H54 (cell line): ENCODE measurements around the gene ADAMTSL3.
"Not testable (repeated sequence)": the region's sequence is repeated elsewhere in the genome, so short reads cannot be mapped to it uniquely, and the experiment has no call there.

Experiments used
- DNase-seq: peaks from one replicate; pipeline ENCODE4 v3.0.0; 2011; ENCODE audit warnings: low spot score, mixed read lengths; ENCODE audit not compliant: insufficient read length
- FAIRE-seq: peaks from 3 replicates; lab custom pipeline; 2011; peaks lifted over from hg19 to GRCh38; lab: Jason Lieb, UNC
- POLR2A ChIP-seq: IDR thresholded peaks from 2 replicates; pipeline ENCODE4 v1.6.1; 2011; ENCODE audit warnings: low read depth, mild to moderate bottlenecking, low read length

ADAMTSL3 gene

DNA sequence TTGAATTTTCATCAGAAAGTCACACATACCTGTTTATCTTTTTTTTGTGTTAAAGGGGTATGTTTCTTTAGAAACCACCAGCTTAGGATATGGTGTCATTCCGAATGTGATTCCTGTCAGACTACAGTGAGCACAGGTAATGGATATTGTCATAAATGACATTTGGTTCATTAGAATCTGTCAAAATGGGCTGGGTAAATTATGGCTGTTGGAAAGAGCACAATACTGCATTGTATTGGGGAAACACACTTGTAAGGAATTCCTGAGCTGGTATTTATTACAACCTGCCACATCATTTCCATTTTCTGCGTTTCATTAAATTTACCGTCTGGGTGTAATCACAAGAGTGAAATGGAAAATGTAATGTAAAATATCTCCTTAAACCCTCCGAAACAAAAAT, 78.8 kb downstream of the ADAMTSL3 start:
- peak; percentile 45 for FAIRE-seq
- TF ChIP-seq POLR2A, result no peak
- no peak for DNase-seq

DNA sequence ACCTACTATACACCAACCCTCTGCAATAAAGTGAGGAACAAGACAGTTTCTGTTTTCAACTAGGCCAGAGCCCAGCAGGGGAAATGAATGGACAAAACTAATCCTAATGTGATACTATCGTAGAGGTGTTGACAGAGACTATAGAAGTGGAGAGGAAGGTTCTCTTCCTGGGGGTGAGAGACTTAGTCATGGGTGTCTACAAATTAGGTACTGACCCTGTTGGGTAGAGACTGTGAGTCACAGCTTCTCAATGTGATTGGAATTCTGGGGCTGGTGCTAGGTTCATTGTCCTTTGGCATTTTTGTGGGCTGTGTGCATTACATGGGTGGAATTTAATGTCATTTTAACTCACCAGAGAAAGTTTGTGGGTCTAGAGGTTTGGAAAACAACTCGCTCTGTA, 79.3 kb downstream of the ADAMTSL3 start:
- TF ChIP-seq POLR2A, result no peak
- FAIRE-seq, result peak; percentile 94
- peak; percentile 28 for DNase-seq

DNA sequence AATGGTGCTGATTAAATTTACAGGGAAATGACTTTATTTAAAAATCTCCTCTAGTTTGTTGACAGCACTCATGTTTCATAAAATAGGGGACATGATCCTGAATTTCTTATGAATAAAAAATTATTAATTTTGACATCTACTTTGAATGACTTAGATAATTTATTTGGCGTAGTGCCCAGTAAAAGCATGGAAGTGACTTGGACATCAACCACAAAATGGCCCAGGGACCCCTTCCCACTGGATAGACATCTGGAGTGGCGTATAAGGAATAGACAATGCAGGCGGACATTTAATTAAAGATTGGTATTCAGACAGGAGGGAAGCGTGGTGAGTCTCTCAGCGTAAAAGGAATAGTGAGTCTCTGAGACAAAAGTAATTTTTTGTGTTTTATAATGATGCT, 79.8 kb downstream of the ADAMTSL3 start:
- FAIRE-seq, result no peak
- no peak for TF ChIP-seq POLR2A
- no peak for DNase-seq

DNA sequence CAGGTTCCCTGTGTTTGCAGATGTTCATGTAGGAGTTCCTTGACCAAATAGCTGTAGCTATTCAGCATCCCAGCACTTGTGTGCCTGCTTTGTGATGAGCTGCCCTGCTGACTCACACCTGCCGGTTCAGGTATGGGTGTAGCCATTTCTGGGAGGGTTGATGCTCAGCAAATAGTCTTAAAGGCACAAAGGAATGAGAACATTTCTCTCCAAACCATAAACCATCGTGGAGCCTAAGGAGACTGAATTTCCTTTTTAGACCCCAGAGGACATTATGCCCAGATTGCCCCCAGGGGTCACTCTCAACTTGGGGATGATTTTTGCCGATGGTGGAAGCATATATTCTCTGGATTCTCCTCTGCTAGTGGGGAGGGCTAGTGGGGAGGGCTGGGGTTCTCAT, 80.6 kb downstream of the ADAMTSL3 start:
- FAIRE-seq (no peak), DNase-seq (no peak)

DNA sequence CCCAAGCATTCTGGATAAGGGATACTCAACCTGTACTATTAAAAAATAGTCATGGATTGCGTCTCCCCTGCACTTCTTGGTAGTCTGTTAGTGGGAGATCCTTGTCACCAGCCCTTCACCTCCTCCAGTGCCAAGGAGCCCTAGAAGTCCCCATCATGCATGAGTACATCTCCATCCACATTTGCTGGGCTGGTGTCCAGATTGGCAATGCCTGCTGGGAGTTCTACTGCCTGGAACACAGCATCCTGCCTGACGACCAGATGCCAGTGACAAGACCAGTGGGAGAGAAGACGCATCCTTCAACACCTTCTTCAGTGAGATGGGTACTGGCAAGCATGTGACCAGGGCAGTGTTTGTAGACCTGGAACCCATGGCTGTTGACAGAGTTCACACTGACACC, 85.7 kb downstream of the ADAMTSL3 start:
- FAIRE-seq, result no peak
- no peak for DNase-seq
- TF ChIP-seq POLR2A, result no peak

More for the DNA sequence above, 80.6 kb downstream of the ADAMTSL3 start:
- TF ChIP-seq POLR2A, result no peak

DNA sequence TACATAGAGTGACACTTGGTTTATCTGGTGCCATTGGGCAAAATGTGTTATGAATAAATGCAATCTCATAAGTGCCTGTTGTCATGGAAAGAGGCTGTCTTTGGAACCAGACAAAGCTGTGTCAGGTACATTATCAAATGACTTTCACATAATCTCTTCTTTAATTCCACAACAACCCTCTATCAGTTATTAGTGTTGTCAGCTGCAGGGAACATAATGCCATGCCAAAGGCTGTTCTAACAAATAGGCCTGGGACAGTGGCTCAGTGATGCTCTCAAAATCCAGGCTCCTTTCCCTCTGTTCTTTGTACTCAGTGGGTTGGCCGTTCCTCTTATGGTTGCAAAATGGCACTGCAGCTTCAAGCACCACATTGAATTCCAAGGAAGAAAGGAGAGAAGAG, 91.8 kb downstream of the ADAMTSL3 start:
- no peak for TF ChIP-seq POLR2A
- FAIRE-seq (no peak), DNase-seq (no peak)

DNA sequence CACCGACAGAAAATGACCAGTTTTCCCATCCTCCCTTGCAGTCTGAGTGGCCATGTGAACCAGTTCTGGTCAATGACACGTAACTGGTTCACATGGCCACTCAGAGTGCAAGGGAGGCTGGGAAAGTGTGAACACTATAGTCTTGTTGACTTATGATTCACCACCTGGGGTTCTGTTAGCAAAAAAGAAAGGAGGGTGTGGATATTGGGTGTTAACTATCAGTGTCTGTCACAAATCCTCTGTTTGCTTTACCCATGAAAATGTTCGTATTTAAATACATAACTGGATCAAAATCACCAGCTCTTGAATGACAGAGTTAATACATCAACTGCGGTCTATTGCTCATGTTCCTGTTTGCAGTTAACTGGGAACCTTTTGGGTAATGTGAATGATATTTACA, 92.3 kb downstream of the ADAMTSL3 start:
- TF ChIP-seq POLR2A, result no peak
- FAIRE-seq (no peak), DNase-seq (no peak)

DNA sequence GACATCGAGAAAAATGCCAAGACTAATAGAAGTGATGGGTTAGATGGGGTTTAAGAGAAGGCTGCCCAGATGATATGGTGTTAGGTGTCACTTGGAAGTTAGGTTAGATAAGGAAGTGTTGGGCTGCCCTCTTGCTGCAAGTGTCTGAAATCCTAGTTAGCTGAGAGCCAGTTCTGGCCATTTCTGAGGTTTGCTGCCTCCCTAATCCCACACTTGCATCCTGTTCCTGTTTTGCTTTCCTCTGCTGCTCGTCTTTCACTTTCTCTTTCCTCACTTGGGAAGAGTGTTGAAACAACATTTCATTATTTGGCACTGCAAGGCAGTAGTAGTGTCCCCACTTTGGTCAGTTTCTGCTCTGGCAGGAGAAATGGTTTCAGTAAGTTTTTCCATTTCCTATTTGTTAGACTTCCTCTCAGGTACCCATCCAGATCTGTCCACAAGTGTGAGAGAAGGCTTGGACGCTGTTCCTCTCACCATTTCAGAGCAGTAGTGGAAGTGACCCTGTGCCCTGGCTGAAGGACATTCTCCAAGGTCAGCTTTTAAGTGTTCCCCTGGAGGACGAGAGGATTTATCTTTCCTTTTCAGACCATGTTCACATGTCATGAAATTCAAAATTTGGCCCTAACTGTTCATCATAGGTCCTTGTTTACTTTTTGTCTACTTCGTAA, 93.3 kb downstream of the ADAMTSL3 start:
- FAIRE-seq (no peak), DNase-seq (peak; percentile 2)
- TF ChIP-seq POLR2A, result no peak

DNA sequence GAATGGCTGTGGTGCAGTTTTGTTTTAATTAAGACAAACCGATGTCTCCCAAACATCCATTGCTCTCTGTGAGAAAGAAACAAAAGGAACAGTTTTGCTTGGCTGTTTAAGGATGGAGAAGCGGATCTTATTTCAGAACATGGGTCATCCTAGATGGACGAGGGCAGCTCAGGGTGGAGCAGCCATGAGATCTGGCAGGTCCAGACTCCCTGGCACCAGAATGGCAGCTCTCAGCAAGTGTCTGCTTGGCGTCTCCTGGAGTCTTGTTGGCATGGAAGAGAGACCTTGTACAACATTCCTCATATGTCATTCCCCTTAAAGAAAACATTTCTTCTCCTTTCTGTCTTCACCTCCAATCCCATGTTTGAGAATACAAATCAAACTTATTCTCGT, 93.8 kb downstream of the ADAMTSL3 start:
- DNase-seq (no peak), FAIRE-seq (no peak)
- no peak for TF ChIP-seq POLR2A

DNA sequence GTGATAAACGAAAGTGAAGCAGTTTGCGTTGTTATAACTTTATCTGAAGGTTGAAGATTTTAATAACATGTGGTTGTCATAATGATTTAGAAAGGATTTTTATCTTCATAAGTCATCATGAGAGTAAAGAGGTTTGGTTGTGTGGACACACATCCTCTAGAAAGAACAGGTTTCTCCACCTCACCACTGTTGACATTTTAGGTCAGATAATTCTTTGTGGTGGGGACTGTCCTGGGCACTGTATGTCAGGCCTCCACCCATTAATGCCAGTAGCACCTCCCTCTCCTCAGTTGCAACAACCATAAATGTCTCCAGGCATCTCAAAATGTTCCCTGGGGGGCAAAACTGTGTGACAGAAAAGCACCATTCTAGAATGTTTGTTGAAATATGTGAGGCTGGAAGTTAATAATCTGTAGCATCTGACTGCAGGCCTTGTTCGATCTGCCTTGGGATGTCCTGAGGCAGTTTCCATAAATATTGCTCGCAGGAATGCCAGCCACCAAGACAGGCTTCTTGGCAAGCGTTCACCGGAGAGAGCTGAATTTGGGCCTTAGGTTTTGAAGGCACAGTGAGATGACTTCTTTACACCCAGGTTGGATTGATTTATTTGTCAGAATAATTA, 100.1 kb downstream of the ADAMTSL3 start:
- DNase-seq (no peak), FAIRE-seq (no peak)

DNA sequence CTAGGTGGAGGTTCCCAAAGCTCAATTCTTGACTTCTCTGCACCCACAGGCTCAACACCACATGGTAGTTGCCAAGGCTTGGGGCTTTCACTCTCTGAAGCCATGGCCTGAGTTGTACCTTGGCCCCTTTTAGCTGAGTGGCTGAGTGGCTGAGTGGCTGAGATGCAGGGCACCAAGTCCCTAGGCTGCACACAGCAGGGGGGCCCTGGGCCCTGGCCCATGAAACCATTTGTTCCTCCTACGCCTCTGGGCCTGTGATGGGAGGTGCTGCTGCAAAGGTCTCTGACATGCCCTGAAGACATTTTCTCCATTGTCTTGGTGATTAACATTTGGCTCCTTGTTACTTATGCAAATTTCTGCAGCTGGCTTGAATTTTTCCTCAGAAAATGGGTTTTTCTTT, 103.4 kb downstream of the ADAMTSL3 start:
- DNase-seq, FAIRE-seq: not testable (repeated sequence)

More for the DNA sequence above, 100.1 kb downstream of the ADAMTSL3 start:
- TF ChIP-seq POLR2A, result no peak

DNA sequence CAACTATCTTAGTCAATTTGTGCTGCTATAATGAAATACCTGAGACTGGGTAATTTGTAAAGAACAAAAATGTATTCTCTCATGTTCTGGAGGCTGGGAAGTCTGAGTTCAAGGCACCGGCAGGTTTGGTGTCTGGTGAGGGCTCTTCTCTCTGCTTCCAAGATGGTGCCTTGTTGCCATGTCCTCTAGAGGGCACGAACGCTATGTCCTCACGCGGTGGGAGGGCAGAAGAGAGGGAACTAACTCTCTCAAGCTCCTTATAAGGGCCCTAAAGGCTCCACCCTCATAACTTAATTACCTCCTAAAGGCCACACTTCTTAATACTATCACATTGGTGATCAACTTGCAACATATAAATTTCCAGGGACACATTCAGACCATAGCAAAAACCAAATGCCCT, 108.4 kb downstream of the ADAMTSL3 start:
- no peak for TF ChIP-seq POLR2A
- FAIRE-seq, result no peak
- DNase-seq, result no peak

DNA sequence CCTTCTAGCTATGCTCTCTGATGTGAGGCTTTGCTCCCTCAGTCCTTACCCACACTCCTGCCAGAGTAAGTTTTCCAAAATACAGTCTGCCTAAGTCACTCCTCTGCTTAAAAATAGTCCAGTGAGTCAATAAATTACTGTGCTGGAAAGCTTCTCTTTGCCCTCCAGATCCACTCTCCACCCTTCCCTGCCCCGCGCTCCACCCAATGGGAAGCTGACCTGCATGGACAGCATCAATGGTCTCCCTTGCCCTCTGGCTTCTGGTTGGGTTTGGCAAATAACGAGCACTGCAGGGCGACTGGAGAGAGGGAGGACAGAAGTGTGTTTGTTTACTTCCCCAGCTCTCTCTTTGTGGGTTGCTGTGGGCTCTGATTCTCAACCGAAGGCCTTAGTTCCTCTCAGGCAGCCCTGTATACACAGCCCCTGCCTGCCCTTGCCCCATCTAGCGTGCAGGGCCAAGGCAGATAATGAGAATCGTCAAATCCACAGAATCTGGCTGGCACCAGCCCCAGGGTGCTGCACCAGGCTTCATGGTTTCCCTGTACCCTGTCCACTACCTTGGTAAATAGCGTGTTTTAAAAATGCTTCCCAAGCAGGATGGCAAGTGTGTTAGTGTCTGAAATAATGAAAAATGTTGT, 110.4 kb downstream of the ADAMTSL3 start:
- DNase-seq (no peak), FAIRE-seq (no peak)
- no peak for TF ChIP-seq POLR2A

DNA sequence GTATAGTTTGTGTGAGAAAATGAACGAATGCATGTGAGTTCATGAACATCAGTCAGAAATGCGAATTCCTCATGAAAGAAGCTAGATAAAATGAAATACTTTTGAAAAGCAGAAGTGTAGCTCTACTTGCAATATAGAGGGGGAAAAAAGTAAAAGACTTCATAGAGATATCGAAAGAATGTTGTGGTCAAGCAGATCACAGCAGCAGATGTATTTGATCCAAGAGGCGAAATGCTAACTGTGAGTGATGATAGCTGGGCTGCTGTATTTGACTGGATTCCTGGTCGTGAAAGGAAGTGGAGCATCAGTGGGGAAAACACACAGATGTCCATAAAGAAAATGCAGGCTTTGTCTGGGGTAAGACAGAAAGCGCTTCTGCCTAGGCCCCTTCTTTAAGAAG, 112.4 kb downstream of the ADAMTSL3 start:
- no peak for FAIRE-seq
- no peak for DNase-seq
- TF ChIP-seq POLR2A, result no peak

DNA sequence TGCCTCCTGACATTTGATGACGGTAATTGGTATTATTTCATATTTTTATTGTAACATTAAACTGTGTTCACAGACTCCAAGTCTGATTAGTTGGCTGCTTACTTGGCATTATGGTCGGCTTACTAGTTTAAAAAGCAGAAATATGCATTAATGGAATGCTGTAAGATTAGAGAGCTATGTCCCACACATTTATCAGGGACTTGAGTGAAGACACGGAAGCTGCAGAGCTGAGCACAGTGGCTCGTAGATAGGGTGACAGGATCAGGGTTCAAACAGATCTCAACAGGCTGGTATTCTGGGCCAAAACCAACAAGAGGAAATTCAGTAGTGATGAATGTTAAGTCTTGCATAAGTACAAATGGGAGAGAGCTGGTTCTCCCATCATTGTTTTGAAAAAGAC, 113.8 kb downstream of the ADAMTSL3 start:
- no peak for FAIRE-seq
- no peak for TF ChIP-seq POLR2A
- DNase-seq, result no peak
